SK-N-SH (cell line): Measurements from ENCODE around the gene DEPDC1B. TPM values are rescaled to one million over a fixed set of nuclear protein-coding genes. Genes with fewer than 3 reads are reported as not detected.
"Not testable (repeated sequence)": the region's sequence is repeated elsewhere in the genome, so short reads cannot be mapped to it uniquely, and the experiment has no call there.

ENCODE experiments used
- CTCF ChIA-PET: fragments of 300-600, 350-600 bp; formaldehyde crosslinking; extraction: SDS; loops from one replicate; lab custom pipeline; 2021; lab: Yijun Ruan, JAX
- POLR2A ChIA-PET: fragments of 350-600 bp; sonication (Branson Sonifier 250); formaldehyde crosslinking; extraction: SDS; loops from one replicate; lab custom pipeline; 2020; ENCODE audit warnings: antibody characterized with exemption, inconsistent platforms; lab: Yijun Ruan, JAX
- DNase-seq: peaks from one replicate; pipeline ENCODE4 v3.0.0; 2012
- H2AFZ ChIP-seq: fragments of 200-600 bp; sonication (generic); 2 replicates; pipeline ENCODE4 v1.8.1; 2016; ENCODE audit warnings: antibody characterized with exemption, mild to moderate bottlenecking, low read depth
- H3F3A ChIP-seq: fragments of 200-600 bp; sonication (generic); replicated peaks from 2 replicates; pipeline ENCODE3; 2016; ENCODE audit warnings: antibody characterized with exemption, mild to moderate bottlenecking; ENCODE audit not compliant: insufficient read depth
- H3K27ac ChIP-seq, 2 experiments: fragments of 200-500 bp in 1 of 2; fragments of 200-600 bp in 1 of 2; sonication (Bioruptor generic) in 1 of 2; sonication (generic), shearing (Covaris generic) in 1 of 2; 2 replicates each; pipeline versions ENCODE4 v1.5.1 to v1.6.1; 2014 to 2016; ENCODE audit warnings: low read depth in 2 of 2, inconsistent platforms in 1 of 2, low read length in 1 of 2, mild to moderate bottlenecking in 1 of 2, mixed read lengths in 1 of 2
- H3K27me3 ChIP-seq: fragments of 200-600 bp; sonication (generic), shearing (Covaris generic); 2 replicates; pipeline ENCODE4 v1.6.1; 2016; ENCODE audit warnings: mixed run types; ENCODE audit not compliant: insufficient read depth
- H3K36me3 ChIP-seq, 2 experiments: fragments of 200-500 bp in 1 of 2; fragments of 200-600 bp in 1 of 2; sonication (Bioruptor generic) in 1 of 2; sonication (generic) in 1 of 2; replicated peaks in 1 of 2; 2 replicates each; pipeline versions ENCODE3 to v1.5.1; 2014 to 2016; ENCODE audit warnings: low read length in 1 of 2, mild to moderate bottlenecking in 1 of 2; ENCODE audit not compliant: insufficient read depth in 2 of 2, control insufficient read depth in 1 of 2
- H3K4me1 ChIP-seq, 2 experiments: fragments of 200-500 bp in 1 of 2; fragments of 200-600 bp in 1 of 2; sonication (Bioruptor generic) in 1 of 2; sonication (generic), shearing (Covaris generic) in 1 of 2; 2 replicates each; pipeline versions ENCODE4 v1.5.1 to v1.6.1; 2014 to 2016; ENCODE audit warnings: low read depth in 1 of 2, low read length in 1 of 2, mixed run types in 1 of 2; ENCODE audit not compliant: insufficient read depth in 2 of 2, control insufficient read depth in 1 of 2
- H3K4me2 ChIP-seq: fragments of 200-600 bp; sonication (generic), shearing (Covaris generic); 2 replicates; pipeline ENCODE4 v1.6.1; 2017; ENCODE audit warnings: mixed run types
- H3K4me3 ChIP-seq, 2 experiments: fragments of 200-500 bp in 1 of 2; fragments of 200-600 bp in 1 of 2; sonication (Bioruptor generic) in 1 of 2; sonication (generic), shearing (Covaris generic) in 1 of 2; 2 replicates each; pipeline versions ENCODE4 v1.5.1 to v1.8.1; 2014 to 2016; ENCODE audit warnings: low read depth in 2 of 2, inconsistent platforms in 1 of 2, low read length in 1 of 2, mild to moderate bottlenecking in 1 of 2, mixed read lengths in 1 of 2, moderate library complexity in 1 of 2
- H3K79me2 ChIP-seq: fragments of 200-600 bp; sonication (generic); 2 replicates; pipeline ENCODE4 v1.8.1; 2017; ENCODE audit warnings: mild to moderate bottlenecking; ENCODE audit not compliant: insufficient read depth
- H3K9ac ChIP-seq: fragments of 200-600 bp; sonication (generic); 2 replicates; pipeline ENCODE4 v1.6.1; 2017; ENCODE audit warnings: mixed run types
- H3K9me2 ChIP-seq: fragments of 200-600 bp; sonication (generic); 2 replicates; pipeline ENCODE4 v1.6.1; 2017; ENCODE audit warnings: mixed run types
- H3K9me3 ChIP-seq: fragments of 200-600 bp; sonication (generic); 2 replicates; pipeline ENCODE4 v1.6.1; 2017; ENCODE audit warnings: mixed run types, mild to moderate bottlenecking, moderate library complexity
- H4K20me1 ChIP-seq: fragments of 200-600 bp; sonication (generic); 2 replicates; pipeline ENCODE4 v1.6.1; 2017; ENCODE audit warnings: mild to moderate bottlenecking, mixed run types; ENCODE audit not compliant: insufficient read depth
- ELF1 ChIP-seq: IDR thresholded peaks from 2 replicates; pipeline ENCODE4 v1.4.0; 2012
- MXI1 ChIP-seq: IDR thresholded peaks from 2 replicates; pipeline ENCODE4 v1.6.1; 2012; ENCODE audit warnings: mild to moderate bottlenecking, low read depth, low read length, improper control_type of control experiment
- SIN3A ChIP-seq: IDR thresholded peaks from 2 replicates; pipeline ENCODE4 v1.6.1; 2012; ENCODE audit warnings: low read depth, mild to moderate bottlenecking, low read length, moderate library complexity, borderline replicate concordance
- USF2 ChIP-seq: fragments of 150-350 bp; IDR thresholded peaks from 2 replicates; pipeline ENCODE4 v1.6.1; 2017; ENCODE audit warnings: antibody characterized with exemption, low read length, low read depth, borderline replicate concordance
- ZBTB33 ChIP-seq: IDR thresholded peaks from 2 replicates; pipeline ENCODE4 v1.4.0; 2012; ENCODE audit warnings: low read depth, borderline replicate concordance
- WGBS: methylation state at CpG from one replicate; pipeline ENCODE4 v1.1.6; 2017; ENCODE audit warnings: low lambda C conversion rate; 5-methylcytosine and 5-hydroxymethylcytosine counted together
- polyA plus RNA-seq, 3 experiments: library from polyadenylated mRNA; depleted of rRNA; stranded (reverse); fragments of >200 nt; gene quantifications; 2 replicates each; pipeline ENCODE4 v1.2.3, GENCODE V29; 2012

The DEPDC1B gene
- polyA plus RNA-seq, 1 of the 3 experiments (the other 2 are of a cell fraction) = 4.7 TPM

- TF ChIP-seq USF2 = no peak
- no peak for TF ChIP-seq ELF1
- TF ChIP-seq MXI1 = no peak
Measured at GRCh38 chr5:60685028-60685427, 14.9 kb downstream of the DEPDC1B start (continued).

- CTCF ChIA-PET = interaction anchor here (1.5 to 1.7 kb wide), 2 partner anchors 18 to 277 kb away, joined by 5 to 6 read pairs; partner anchors contain the start of gene DEPDC1B
- WGBS = 94% methylated on average over 5 of the region's 5 CpGs
- H4K20me1 ChIP-seq, H3K9ac ChIP-seq, H3K9me3 ChIP-seq, H3K4me1 ChIP-seq, H3K9me2 ChIP-seq, H3K4me2 ChIP-seq, H3K36me3 ChIP-seq, H3K4me3 ChIP-seq, H3K27me3 ChIP-seq, DNase-seq, H3K27ac ChIP-seq, H2AFZ ChIP-seq, H3F3A ChIP-seq, POLR2A ChIA-PET: not testable (repeated sequence)
- peaks cover 32% of the 10 kb centered on the region; the same call in 1 of the 2 replicates for H3K79me2 ChIP-seq
Measured at GRCh38 chr5:60682007-60682406, 18.0 kb downstream of the DEPDC1B start.

- no peaks in the 10 kb centered on the region for H3K9me2 ChIP-seq
- H4K20me1 ChIP-seq = no peaks in the 10 kb centered on the region
- POLR2A ChIA-PET = no interaction called here
- H3K36me3 ChIP-seq = no peaks in the 10 kb centered on the region
- no peaks in the 10 kb centered on the region for H3K27me3 ChIP-seq
- no peak overlapping the region; the same call in 1 of the 2 replicates for H2AFZ ChIP-seq
- no peak for TF ChIP-seq SIN3A
- no peak for TF ChIP-seq ZBTB33
- H3K27ac ChIP-seq = no peak overlapping the region
- no peaks in the 10 kb centered on the region for H3K9me3 ChIP-seq
- no peak overlapping the region for H3K4me2 ChIP-seq
- WGBS = 97% methylated on average over 2 of the region's 2 CpGs
- no peak overlapping the region for H3K9ac ChIP-seq
- no peak for DNase-seq
- CTCF ChIA-PET = interaction anchor here (1.0 to 3.6 kb wide), 4 partner anchors 8 to 1254 kb away, joined by 3 to 26 read pairs (median 4); partner anchors contain the start of gene DEPDC1B
- peaks cover 32% of the 10 kb centered on the region; the same call in 1 of the 2 replicates for H3K79me2 ChIP-seq
- H3K4me1 ChIP-seq = no peaks in the 10 kb centered on the region; a peak in 1 of 4 replicates
- H3K4me3 ChIP-seq = no peak overlapping the region
- H3F3A ChIP-seq = no peaks in the 10 kb centered on the region
Measured at GRCh38 chr5:60679816-60680215, 20.1 kb downstream of the DEPDC1B start.
